ENCODE data around the gene LRTM2. TPM values are rescaled to one million over a fixed set of nuclear protein-coding genes. Genes with fewer than 3 reads are reported as not detected.

The LRTM2 gene
- total RNA-seq, 4 donors from 2014 or later: not detected

GRCh38 chr12:1882405-1882804 lies 62.0 kb downstream of the LRTM2 start:
- WGBS, 2 donors (ENCODE audit: low coverage in 1 of 2): 63 to 100% methylated on average over 2 to 6 of the region's 8 CpGs
- TF ChIP-seq EP300 (IDR thresholded peaks at IDR 0.05) (no peak), CTCF (IDR thresholded peaks at IDR 0.05) (no peak), POLR2A (IDR thresholded peaks at IDR 0.05) (no peak), POLR2AphosphoS5 (IDR thresholded peaks at IDR 0.05) (no peak)
- Histone ChIP-seq H3K27me3 (no peaks in the 10 kb centered on the region), H3K36me3 (no peaks in the 10 kb centered on the region), H3K4me1 (no peaks in the 10 kb centered on the region), H3K4me3 (no peak overlapping the region), H3K27ac (no peak overlapping the region), H3K9me3 (no peaks in the 10 kb centered on the region)
- no peak for ATAC-seq

- Histone ChIP-seq H3K4me1 (no peaks in the 10 kb centered on the region), H3K4me3 (no peak overlapping the region), H3K36me3 (no peaks in the 10 kb centered on the region), H3K27me3 (no peaks in the 10 kb centered on the region), H3K27ac (no peak overlapping the region), H3K9me3 (no peaks in the 10 kb centered on the region)
- no CpG with 5 or more reads among the region's 19 CpGs for WGBS, 2 donors (ENCODE audit: low coverage in 1 of 2)
- no peak for ATAC-seq
- TF ChIP-seq POLR2A (IDR thresholded peaks at IDR 0.05) (no peak), POLR2AphosphoS5 (IDR thresholded peaks at IDR 0.05) (no peak), CTCF (IDR thresholded peaks at IDR 0.05) (no peak), EP300 (IDR thresholded peaks at IDR 0.05) (no peak)
These were observed 62.6 kb downstream of the LRTM2 start for GRCh38 chr12:1882850-1883470.

GRCh38 chr12:1883513-1883912 lies 63.1 kb downstream of the LRTM2 start:
- no peak for TF ChIP-seq POLR2AphosphoS5 (IDR thresholded peaks at IDR 0.05)
- TF ChIP-seq EP300 (IDR thresholded peaks at IDR 0.05): no peak
- no peak for TF ChIP-seq POLR2A (IDR thresholded peaks at IDR 0.05)
- TF ChIP-seq CTCF (IDR thresholded peaks at IDR 0.05): no peak
- H3K4me1 ChIP-seq: no peaks in the 10 kb centered on the region
- no peaks in the 10 kb centered on the region for H3K36me3 ChIP-seq
- H3K4me3 ChIP-seq: no peak overlapping the region
- WGBS, 2 donors (ENCODE audit: low coverage in 1 of 2): 76% methylated on average over 3 of the region's 8 CpGs; no CpG with 5 or more reads in 1 of the 2 donors
- no peak for ATAC-seq
- no peak overlapping the region for H3K27ac ChIP-seq
- no peaks in the 10 kb centered on the region for H3K27me3 ChIP-seq
- H3K9me3 ChIP-seq: no peaks in the 10 kb centered on the region

- TF ChIP-seq CTCF (IDR thresholded peaks at IDR 0.05) (no peak), POLR2AphosphoS5 (IDR thresholded peaks at IDR 0.05) (no peak), EP300 (IDR thresholded peaks at IDR 0.05) (no peak), POLR2A (IDR thresholded peaks at IDR 0.05) (no peak)
- Histone ChIP-seq H3K27me3 (no peaks in the 10 kb centered on the region), H3K4me1 (no peaks in the 10 kb centered on the region), H3K9me3 (no peaks in the 10 kb centered on the region), H3K4me3 (no peak overlapping the region), H3K36me3 (no peaks in the 10 kb centered on the region), H3K27ac (no peak overlapping the region)
- WGBS, 2 donors (ENCODE audit: low coverage in 1 of 2): 94 to 100% methylated on average over 1 to 3 of the region's 9 CpGs
- ATAC-seq: no peak
These were observed 64.3 kb downstream of the LRTM2 start for GRCh38 chr12:1884651-1885050.

- Histone ChIP-seq H3K27ac (no peak overlapping the region), H3K4me1 (no peaks in the 10 kb centered on the region), H3K36me3 (no peaks in the 10 kb centered on the region), H3K9me3 (peaks cover 0 to under 1% (median 0%) of the 10 kb centered on the region in 3 donors), H3K4me3 (no peak overlapping the region), H3K27me3 (no peaks in the 10 kb centered on the region)
- 80% methylated on average over 1 of the region's 5 CpGs; no CpG with 5 or more reads in 1 of the 2 donors for WGBS, 2 donors (ENCODE audit: low coverage in 1 of 2)
- no peak for ATAC-seq
- TF ChIP-seq POLR2A (IDR thresholded peaks at IDR 0.05) (no peak), CTCF (IDR thresholded peaks at IDR 0.05) (no peak), POLR2AphosphoS5 (IDR thresholded peaks at IDR 0.05) (no peak), EP300 (IDR thresholded peaks at IDR 0.05) (no peak)
These were observed 64.8 kb downstream of the LRTM2 start for GRCh38 chr12:1885082-1885596.

All from gastroesophageal sphincter (tissue), 4 donors.